ENCODE measurements around the gene ANKS1B.
"Not testable (repeated sequence)": the region's sequence is repeated elsewhere in the genome, so short reads cannot be mapped to it uniquely, and the experiment has no call there.

The ANKS1B gene

DNA sequence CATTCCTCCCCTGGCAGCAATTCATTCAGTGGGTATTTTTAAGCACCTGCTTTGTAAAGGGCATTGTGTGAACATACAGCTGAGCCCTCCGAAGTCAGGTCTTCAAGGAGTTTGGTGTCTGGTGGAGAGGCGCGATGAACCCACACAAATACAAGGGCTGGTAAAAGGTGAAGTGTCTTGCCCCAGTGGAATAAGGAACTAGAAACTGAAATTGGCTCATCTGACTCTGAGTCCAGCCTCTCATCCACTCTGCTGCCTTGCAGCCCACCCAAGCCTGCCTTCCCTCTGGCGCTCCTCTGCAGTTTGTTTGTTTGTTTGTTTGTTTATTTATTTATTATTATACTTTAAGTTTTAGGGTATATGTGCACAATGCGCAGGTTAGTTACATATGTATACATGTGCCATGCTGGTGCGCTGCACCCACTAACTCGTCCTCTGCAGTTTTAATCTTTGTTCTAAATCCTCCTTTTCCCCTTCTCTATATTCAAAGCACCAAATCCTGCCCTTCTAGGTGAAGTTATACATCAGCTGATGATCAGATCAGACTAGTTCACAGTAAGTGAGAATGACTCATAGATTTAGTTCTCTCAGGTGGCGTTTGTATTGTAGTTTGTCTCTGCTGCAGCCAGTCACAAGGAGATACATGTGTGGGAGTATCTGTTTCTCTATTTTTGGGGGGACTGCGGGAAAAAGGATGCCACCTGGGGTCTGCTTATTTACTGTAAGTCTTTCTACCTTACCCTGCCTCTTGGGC lies 945.2 kb downstream of the ANKS1B start:
- no peak for DNase-seq

- DNase-seq, result no peak
These were observed 948.2 kb downstream of the ANKS1B start for GRCh38 chr12:99036566-99036965.

DNA sequence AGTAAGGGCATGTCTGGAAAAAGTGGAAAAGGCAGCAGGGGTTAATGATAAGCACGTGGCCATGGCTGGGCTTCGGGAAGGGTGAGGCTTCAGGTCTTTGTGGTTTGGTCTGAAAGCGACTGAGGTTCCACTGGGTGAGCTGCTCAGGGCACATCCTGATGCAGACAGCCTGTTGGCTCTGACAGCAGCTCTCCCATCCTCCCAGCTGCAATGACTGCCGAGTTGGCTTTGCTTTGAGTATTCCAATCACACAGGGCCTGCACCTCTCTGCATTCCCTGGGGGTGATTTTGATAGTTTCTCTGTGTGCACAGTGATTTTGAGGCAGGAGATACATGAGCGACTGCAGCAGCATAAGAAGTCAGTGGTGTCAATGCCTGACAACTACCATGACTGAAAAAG lies 948.9 kb downstream of the ANKS1B start:
- DNase-seq, result no peak

- not testable (repeated sequence) for DNase-seq
These were observed 950.5 kb downstream of the ANKS1B start for GRCh38 chr12:99034201-99034600.

DNA sequence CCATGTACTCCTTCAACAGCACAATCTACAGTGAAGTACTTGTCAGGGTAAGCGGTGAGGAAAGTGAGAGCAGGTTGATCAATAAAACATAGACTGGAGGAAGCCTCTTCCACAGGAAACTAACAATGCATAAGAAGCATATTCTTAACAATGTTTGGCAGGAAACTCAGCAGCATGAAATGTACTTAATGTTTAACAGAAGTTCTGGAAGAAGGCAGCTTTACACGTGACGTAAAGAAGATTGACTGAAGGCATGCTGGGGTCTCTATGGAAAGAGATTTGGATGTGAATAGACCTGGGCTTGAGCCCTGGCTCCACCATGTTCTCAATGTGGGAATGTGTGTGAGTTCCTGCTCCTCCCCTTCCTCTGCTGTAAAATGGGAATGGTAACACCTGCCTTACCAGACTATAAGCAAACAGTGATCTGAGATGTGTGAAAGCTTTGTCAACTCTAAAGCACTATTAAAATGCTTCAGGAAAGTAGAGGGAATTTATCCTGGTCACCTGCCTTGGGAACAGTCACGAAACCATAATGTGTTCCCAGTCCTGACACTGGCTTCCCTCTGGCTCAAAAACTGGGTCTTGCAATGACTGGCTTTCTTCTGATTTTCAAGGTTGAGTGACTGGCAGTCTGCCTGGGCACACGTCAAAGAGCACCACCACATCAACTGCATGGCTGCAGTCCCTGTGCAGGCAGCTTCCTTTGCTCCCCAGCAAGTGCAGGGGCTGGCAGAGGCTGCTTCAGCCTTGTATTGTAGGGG lies 955.0 kb downstream of the ANKS1B start:
- no peak for DNase-seq

GRCh38 chr12:99027461-99027860 lies 957.3 kb downstream of the ANKS1B start:
- DNase-seq, result no peak

DNA sequence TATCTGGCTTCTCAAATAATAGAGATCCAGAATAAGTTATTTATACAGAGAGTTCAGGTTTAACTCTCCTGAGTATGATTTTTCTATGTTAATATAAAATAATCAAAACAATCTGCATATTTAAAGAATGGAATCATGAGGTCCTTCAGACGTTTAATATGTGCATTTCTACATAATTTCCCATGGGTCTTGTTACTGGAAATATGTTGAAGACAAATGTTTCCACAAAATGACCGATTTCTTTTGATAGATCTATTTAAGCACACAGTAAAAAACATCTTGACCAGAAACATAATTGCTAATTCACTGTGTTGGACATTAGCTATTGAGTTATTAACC lies 957.7 kb downstream of the ANKS1B start:
- DNase-seq, result no peak

DNA sequence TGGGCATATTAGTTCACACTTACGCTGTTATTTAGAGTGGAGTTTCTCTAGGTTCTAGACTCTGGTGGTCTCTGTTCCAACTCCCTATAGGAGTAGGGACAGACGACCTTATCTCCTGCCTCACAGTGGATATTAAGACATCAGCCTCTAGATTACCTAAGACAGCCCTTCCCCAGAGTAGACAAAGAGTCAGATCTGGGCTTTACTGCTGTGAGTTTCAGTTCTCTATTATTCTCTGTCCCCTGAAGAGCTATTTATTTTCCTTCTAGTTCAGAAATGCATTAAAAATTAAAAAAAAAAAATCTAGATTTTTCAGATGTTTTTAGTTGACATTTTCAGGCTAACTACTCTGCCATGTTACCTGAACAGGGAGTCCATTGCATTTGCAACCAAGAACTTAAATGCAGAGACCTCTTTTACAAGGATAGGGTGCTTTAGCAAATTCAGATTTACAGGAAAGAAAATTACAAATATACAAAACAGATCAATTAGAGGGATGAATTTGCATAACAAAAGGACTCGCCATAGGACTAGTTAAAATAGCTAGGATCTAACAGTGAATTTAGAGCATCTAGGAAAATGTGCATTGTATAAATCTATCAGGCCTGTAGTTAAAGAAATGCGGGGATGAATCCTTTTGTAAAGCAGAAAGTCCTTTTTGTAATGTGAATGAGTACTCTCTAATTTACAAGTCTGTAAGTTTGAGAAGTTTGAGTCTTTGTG lies 958.2 kb downstream of the ANKS1B start:
- no peak for DNase-seq

GRCh38 chr12:99024870-99025269 lies 959.9 kb downstream of the ANKS1B start:
- DNase-seq, result no peak

GRCh38 chr12:99024191-99024590 lies 960.5 kb downstream of the ANKS1B start:
- no peak for DNase-seq

DNA sequence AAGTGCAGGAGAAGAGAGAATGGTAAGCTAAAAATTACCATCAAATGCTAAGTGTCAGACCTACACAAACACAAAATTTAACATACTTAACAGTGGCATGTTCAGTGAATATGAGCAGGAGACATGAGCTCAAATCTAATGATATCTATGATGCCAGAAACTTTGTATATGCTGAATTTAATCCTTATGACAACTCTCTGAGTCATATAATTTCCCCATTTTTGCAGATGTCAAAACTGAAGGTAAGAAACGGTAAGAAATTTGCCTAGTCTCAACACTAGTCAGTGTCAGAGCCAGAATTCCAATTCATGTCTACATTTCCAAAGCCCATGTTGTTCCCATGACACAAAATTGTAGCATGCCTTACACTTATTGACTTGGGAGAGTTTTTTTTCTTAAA lies 963.9 kb downstream of the ANKS1B start:
- no peak for DNase-seq

- no peak for DNase-seq
These were observed 964.9 kb downstream of the ANKS1B start for GRCh38 chr12:99019798-99020197.

DNA sequence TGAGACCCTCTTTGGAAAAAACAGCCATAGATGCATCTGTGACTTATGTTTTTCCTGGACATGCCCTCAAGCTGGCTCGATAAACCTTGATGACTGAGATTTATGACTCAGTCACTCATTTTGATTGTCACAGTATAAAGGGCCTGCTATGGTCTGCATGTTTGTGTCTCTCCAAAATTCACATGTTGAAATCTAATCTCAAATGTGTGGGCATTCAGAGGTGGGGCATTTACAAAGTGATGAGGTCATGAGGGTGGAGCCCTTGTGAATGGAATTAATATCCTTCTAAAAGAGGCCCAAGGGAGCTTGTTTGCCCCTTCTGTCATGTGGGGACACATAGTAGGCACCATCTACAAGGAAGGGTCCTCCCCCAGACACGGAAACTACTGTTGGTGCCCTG lies 966.8 kb downstream of the ANKS1B start:
- DNase-seq, result no peak

GRCh38 chr12:99009654-99010296 lies 975.0 kb downstream of the ANKS1B start:
- no peak for DNase-seq

DNA sequence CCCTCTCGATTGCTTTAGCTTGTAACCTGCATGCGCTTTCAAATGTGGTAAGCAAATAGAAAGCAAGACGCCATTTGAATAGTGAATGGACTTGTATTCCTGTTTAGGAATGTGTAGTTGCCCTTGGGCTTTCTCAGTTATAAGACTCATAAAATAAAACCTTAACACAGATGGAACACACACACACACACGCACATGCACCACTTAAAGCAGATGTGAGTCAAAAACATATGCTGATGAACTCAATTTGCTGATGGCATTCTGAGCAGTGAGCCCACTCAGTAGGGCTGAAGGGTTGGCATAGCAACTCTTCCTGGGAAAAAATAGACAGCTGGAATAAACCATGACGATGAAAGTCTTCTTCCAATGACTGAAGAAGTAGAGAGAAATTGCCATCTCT lies 979.1 kb downstream of the ANKS1B start:
- no peak for DNase-seq

- no peak for DNase-seq
These were observed 979.8 kb downstream of the ANKS1B start for GRCh38 chr12:99004799-99005466.

DNA sequence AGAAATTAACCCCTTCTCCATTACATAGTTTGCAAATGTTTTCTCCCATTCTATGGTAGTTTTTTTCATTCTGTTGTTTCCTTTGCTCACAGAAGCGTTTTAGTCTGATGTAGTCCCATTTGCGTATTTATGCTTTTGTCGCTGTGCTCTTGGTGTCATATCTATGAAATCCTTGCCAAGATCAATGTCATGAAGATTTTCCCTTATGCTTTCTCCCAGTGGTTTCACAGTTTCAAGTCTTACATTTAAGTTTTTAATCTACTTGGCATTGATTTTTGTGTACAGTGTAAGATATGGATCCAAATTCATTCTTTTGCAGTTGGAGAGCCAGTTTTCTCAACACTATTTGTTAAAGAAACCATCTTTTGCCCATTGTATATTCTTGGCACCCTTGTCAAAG lies 982.0 kb downstream of the ANKS1B start:
- no peak for DNase-seq

DNA sequence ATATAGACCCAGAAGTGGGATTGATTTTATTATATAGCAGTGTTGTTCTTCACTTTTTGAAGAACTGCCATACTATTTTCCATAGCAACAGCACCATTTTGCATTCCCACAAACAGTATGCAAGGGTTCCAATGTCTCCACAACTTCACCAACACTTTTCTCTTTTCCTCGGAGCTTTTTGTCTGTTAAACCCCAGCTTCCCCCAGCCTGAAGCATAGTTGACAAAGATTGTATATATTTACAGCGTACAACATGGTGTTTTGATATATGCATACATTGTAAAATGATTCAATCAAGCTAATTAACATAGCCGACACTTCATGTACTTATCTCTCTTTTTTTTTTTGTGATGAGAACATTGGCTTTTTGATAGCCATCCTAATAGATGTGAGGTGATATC lies 982.6 kb downstream of the ANKS1B start:
- no peak for DNase-seq

GRCh38 chr12:98999559-98999958 lies 985.2 kb downstream of the ANKS1B start:
- no peak for DNase-seq

DNA sequence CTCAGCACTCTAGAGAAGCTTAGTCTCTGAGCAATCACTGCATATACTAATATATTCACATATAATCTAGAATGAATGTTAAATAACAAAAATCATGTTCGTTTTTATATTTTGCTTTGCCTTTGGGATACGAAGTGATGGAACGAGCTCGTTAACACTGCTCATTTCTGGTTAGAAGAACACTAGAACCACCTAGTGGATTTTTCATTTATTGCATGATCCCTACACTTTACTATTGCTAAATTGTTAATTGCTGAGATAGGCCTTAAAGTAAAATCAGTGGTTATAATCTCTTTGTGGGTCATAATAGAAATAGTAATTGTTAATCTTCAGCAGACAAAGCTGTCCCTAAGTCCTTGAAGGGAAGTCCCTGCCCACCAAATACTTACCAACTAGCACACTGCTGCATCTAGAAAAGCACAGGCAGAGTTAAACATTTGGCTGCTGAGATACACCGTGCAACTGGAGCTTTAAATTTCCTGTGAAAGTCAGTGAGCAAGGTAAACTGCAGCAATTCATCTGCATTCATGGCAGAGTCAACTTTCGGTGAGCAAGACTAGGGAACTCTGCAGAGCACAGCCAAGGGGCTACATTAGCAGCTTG lies 985.9 kb downstream of the ANKS1B start:
- peak in 1 of 2 donors; percentile 17 for DNase-seq

GRCh38 chr12:98997899-98998298 lies 986.8 kb downstream of the ANKS1B start:
- DNase-seq, result no peak

GRCh38 chr12:98990648-98991047 lies 994.1 kb downstream of the ANKS1B start:
- DNase-seq, result no peak
